DMS153 treated with DMSO at 0.1 percent for 48 hours (cell line): ENCODE results near the gene ADAMTS10.
"Not testable (repeated sequence)": the region's sequence is repeated elsewhere in the genome, so short reads cannot be mapped to it uniquely, and the experiment has no call there.

Source experiments
- DNase-seq: peaks from one replicate; lab custom pipeline; 2025; ENCODE audit not compliant: unreplicated experiment; lab: John Stamatoyannopoulos, UW

ADAMTS10 gene

DNA sequence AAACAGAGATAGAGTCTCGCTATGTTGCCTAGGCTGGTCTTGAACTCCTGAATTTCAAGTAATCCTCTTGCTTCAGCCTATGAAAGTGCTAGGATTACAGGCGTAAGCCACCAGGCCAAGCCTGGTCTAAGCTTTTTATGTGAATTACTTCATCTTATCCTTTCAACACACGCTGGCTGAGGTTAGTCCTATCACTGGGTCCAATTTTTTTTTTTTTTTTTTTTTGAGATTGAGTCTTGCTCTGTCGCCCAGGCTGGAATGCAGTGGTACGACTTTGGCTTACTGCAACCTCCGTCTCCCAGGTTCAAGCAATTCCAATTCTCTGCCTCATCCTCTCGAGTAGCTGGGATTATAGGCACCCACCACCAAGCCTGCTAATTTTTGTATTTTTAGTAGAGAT is 43.7 kb downstream of the ADAMTS10 start:
- no peak for DNase-seq

DNA sequence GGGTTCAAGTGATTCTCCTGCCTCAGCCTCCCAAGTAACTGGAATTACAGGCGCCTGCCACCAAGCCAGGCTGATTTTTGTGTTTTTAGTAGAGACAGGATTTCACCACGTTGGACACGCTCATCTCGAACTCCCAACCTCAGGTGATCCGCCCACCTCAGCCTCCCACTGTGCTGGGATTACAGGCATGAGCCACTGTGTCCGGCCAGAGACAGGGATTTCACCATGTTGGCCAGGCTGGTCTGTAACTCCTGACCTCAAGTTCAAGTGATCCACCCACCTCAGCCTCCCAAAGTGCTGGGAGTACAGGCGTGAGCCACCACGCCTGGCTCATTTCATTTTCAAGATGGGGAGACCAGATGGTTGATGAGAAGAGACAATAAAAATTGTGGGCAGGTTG is 45.6 kb downstream of the ADAMTS10 start:
- DNase-seq = not testable (repeated sequence)

DNA sequence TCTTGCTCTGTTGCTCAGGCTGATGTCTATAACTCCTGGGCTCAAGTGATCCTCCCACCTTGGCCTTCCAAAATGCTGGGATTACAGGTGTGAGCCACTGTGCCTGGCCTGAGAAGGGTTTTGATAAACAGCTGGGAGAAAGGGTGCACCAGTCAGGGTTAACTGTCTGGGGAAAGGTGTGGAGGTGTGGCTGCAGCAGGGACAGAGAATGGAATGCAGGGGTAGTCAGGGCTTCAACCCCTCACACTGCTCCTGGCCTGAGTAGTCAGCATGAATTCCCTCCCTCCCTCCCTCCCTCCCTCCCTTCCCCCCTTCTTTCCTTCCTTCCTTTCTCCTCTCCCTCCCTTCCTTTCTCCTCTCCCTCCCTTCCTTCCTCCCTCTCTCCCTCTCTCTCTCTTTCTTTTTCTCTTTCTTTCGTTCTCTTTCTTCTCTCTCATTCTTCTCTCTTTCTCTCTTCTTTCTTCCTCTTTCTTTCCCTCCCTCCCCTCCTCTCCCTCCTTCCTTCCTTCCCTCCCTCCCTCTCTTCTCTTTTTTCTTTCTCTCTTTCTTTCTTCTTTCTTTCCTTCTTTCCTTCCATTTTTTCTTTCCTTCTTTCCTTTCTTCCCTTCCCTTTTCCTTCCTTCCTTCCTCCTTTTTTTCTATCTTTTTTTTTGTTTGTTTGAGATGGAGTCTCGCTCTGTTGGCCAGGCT is 49.3 kb downstream of the ADAMTS10 start:
- DNase-seq = no peak

DNA sequence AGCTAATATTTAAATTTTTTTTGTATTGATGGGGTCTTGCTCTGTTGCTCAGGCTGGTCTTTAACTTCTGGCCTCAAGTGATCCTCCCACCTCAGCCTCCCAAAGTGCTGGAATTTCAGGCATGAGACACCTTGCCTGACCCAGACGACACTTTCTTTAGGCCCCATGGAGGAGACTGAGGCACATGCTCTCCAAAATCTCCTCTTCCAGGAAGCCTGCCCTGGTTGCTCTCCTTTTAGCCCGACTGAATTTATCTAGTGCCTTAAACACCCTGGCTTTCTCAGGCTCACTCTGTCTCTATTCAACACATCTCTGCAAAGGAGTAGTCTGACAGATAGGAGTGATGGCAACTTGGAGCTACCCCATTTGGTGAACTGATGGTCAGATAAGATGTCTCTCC is 52.2 kb downstream of the ADAMTS10 start:
- DNase-seq = no peak

DNA sequence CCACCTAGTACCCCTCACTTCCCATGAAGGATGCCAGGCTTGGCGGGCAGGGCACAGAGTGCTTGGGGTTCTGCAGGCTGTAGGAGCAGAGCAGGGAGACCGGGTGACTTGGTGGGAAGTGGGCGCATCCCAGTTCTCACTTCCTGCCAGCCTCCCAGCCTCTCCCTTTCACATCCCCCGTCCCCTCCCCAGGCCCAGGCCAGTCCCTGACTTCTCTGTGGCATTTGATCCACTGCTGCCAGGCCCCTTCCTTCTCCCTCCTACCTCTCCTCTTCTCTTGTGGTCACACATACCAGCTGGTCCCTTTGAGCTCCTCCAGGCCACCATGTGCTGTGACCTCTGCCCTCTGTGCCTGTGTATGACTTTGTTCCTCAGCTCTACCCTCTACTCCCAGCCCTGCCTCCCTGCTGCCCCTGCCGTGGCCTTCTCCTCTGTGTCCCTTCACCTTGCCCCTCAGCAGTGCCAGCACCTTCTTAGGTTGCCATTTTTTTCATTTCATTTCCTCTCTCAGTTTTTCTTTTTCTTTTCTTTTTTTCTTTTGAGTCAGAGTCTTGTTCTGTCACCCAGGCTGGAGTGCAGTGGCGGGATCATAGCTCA is 52.8 kb downstream of the ADAMTS10 start:
- DNase-seq = no peak

DNA sequence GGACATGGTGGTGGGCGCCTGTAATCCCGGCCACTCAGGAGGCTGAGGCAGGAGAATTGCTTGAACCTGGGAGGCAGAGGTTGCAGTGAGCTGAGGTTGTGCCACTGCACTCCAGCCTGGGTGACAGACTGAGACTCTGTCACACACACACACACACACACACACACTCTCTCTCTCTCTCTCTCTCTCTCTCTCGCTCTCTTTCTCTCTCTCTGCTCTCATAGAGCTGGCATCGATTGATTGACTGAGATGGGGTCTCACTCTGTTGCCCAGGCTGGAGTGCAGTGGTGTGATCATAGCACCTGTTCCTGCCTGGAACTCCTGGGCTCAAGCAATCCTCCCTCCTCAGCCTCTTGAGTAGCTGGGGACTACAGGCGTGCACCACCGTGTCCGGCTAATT is 56.8 kb downstream of the ADAMTS10 start:
- DNase-seq = not testable (repeated sequence)

DNA sequence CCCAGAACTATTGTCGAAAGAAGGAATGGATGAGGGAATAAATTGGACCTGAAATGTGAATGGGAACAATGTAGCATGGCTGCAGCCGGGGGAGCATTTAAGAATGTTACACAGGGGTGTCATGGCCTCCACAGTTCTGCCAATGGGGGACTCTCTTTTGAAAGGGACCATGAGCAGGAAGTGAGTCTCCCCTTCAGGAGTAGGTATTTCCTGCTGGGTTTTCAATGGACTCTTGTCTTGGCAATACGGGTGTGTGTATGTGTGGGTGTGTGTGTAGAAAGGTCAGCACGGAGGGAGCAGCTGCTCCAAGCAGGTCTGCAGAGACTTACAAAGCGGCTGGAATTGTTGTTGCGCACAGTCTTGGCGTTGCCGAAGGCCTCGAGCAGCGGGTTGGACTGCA is 57.7 kb downstream of the ADAMTS10 start:
- DNase-seq = no peak

DNA sequence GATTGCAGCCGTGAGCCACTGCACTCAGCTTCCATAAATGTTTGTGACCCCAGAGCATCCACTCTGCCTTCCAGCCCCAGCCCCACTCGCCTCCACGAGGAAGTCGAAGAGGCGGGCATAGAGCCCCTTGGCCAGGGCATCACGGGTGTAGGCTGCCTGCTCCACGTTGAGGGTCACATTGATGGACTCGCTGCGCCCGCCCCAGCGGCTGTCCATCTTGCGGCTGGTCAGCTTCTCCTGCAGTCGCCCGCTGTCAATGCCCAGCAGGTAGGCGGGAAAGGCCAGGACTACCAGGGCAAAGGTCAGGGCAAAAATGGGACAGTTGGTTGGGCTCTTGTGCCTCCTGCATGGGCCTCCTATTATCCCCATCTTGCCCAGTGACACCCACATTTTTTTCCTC is 60.4 kb downstream of the ADAMTS10 start:
- DNase-seq = no peak

DNA sequence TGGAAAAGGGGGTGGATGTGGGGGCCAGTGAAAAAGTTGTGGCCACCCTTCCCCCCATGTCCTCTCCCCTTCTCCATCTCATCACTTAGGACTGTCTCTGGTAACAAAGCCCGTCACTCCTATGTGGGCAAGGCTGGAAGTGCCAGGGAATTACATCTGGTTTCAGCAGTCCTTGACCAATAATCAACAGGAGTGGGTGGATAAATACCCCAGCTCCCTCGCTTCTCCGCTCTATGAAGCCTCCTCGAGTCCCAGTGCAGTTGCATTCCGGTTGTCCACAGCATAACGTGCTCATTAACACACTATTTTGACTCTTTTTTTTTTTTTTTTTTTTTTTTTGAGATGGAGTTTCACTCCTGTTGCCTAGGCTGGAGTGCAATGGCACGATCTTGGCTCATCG is 64.8 kb downstream of the ADAMTS10 start:
- no peak for DNase-seq

DNA sequence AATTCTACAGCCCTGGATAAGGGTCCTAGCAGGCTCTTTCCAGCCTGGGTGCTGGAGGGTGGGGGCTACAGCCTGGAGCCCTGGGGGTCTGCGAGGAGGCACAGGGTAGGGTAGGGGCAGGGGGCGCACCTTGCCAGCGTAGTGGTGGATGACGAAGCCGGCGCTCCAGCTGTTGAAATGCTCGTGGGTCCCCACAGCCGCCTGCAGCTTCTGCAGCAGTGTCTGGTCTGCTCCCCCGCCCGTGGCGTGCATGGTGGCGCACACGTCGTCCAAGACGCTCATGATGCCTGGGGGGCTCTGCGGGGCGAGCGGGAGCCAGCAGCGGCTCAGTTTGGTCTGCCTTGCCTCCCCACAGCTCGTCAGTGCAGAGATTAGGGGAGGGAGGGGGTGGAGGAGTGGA is 66.3 kb downstream of the ADAMTS10 start:
- DNase-seq = no peak

DNA sequence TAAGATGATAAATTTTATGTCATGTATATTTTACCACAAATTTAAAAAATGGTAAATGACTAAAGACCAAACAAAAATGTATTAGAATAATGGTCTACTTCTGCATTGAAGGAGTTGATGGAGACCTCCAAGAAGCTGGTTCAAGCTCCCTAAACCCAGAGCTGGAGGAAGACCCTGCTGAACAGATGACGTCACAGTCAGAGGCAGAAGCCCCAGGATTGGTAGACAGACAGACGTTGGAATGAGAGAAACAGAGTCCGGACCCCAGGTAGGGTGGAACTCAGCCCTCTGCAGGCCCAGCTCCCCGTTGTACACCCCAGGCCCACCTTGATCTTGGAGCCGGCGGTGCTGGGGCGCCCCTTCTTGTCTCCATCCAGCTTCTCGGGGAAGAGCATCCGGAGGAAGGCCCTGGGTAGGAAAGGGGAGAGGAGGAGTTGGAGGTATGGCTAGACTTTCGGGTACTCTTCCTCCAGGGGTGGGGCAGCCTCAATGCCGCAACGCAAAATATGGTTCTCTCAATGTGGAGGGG is 70.8 kb downstream of the ADAMTS10 start:
- no peak for DNase-seq

DNA sequence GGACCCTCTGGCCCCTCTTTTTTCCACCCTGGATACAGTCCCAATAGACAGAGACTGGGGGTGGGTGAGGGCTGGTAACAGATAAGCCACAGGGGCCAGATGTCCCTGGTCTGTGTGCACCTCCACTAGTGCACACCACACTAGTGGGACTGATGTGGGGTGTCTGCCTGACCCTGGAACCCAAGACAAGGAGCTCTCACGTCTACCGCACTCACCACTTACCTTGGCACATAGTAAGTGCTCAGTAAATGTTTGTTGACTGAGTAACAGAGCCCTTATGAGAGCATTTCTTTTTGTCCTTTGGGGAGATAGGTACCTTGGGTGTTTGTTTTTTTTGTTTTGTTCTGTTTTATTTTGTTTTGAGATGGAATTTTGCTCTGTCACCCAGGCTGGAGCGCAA is 73.4 kb downstream of the ADAMTS10 start:
- DNase-seq = no peak

DNA sequence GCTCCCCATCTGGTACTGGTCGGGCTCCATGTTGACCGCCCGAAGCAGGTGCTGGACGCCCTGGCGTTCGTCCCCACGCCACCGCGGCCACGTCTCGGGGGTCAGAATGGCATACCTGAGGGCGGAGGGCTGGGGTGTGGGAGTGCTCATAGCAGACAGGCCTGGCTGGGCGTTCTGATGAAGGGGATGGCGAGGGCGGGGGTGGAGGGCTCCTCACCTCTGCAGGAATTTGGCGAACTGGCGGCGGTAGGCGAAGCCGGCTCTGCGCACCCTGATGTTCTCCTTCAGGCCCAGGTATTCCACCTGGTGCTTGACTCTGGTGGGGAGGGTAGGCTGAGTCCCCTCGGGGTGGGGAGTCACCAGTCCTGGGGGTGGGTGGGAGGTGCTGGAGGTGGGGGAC is 74.2 kb downstream of the ADAMTS10 start:
- DNase-seq = no peak

DNA sequence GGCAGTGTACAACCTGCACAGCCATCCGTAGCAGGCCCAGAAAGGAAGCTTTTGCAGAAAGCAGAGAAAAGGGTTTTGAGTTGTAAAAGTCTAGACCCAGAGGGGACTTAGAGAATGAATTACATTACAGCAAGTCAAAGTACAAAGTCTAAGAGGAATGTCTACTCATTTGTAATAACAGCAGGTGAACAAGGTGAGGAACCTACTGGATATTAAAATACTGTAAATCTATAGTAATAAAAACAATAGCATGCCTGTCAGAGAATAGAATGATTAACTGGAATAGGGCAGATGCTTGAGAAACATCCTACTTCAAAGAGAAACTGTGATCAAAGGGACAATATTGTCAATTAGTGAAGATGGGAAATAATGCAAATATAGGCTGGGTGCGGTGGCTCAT is 78.3 kb downstream of the ADAMTS10 start:
- DNase-seq = no peak

DNA sequence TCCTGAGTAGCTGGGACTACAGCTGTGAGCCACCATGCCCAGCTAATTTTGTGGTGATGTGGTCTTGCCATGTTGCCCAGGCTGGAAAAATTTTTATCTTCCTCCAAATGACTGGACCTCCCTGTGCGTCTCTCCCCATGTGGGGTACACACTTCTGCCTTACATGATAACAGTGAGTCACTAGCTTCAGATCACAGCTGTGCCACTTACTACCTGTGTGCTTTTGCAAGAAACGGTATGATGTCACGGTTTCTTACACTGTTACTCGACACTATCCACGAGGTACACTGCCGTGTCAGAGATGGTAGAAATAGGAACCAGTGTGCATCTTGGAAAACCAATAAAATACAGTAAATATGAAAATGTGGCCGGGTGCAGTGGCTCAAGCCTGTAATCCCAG is 79.0 kb downstream of the ADAMTS10 start:
- no peak for DNase-seq
